GM18517 (cell line): ENCODE measurements around the gene FMO1.
A peak's percentile ranks its signal among the peaks of the same experiment; 100 is the strongest.
"Not testable (repeated sequence)": the region's sequence is repeated elsewhere in the genome, so short reads cannot be mapped to it uniquely, and the experiment has no call there.

ENCODE experiments used
- ATAC-seq: cut with Tn5 transposase; IDR thresholded peaks from one replicate; pipeline ENCODE4 v1.9.1; 2021; ENCODE audit warnings: mild to moderate bottlenecking, moderate library complexity; ENCODE audit not compliant: unreplicated experiment

The FMO1 gene

GRCh38 chr1:171248302-171248701 lies at the start of gene FMO1:
FMO1 (plus strand) TSS chr1:171248494; CDS start chr1:171258088, 9,594 bp downstream.
- no peak for ATAC-seq

GRCh38 chr1:171204296-171204695 lies 44.0 kb upstream of the FMO1 start:
- ATAC-seq, result no peak

- ATAC-seq, result no peak
These were observed 41.9 kb upstream of the FMO1 start for GRCh38 chr1:171206204-171206977.

GRCh38 chr1:171206978-171207355 lies 41.3 kb upstream of the FMO1 start:
- ATAC-seq, result no peak

GRCh38 chr1:171207377-171207776 lies 40.9 kb upstream of the FMO1 start:
- ATAC-seq, result no peak

- ATAC-seq, result no peak
These were observed 37.9 kb upstream of the FMO1 start for GRCh38 chr1:171210355-171210754.

GRCh38 chr1:171212607-171213351 lies 35.5 kb upstream of the FMO1 start:
- ATAC-seq, result no peak

GRCh38 chr1:171213559-171214454 lies 34.5 kb upstream of the FMO1 start:
- no peak for ATAC-seq

GRCh38 chr1:171217658-171218443 lies 30.4 kb upstream of the FMO1 start:
- no peak for ATAC-seq

- no peak for ATAC-seq
These were observed 29.6 kb upstream of the FMO1 start for GRCh38 chr1:171218661-171219060.

GRCh38 chr1:171219346-171220080 lies 28.8 kb upstream of the FMO1 start:
- no peak for ATAC-seq

GRCh38 chr1:171220081-171220420 lies 28.2 kb upstream of the FMO1 start:
- ATAC-seq, result no peak

GRCh38 chr1:171220581-171221054 lies 27.7 kb upstream of the FMO1 start:
- no peak for ATAC-seq

- no peak for ATAC-seq
These were observed 26.4 kb upstream of the FMO1 start for GRCh38 chr1:171221665-171222591.

- ATAC-seq, result no peak
These were observed 25.4 kb upstream of the FMO1 start for GRCh38 chr1:171222936-171223335.

GRCh38 chr1:171224257-171224656 lies 24.0 kb upstream of the FMO1 start:
- ATAC-seq, result not testable (repeated sequence)

- ATAC-seq, result peak; percentile 88
These were observed 21.4 kb upstream of the FMO1 start for GRCh38 chr1:171226747-171227370.

GRCh38 chr1:171231326-171231725 lies 17.0 kb upstream of the FMO1 start:
- ATAC-seq, result no peak
